ENCODE data around the gene COL6A2. TPM values are rescaled to one million over a fixed set of nuclear protein-coding genes. Genes with fewer than 3 reads are reported as not detected.

Gene COL6A2
- total and polyA plus RNA-seq, 2 of the 13 experiments (the other 11 are each of a cell fraction or from before 2014, with no cell fraction given) = 0.07 to 0.41 TPM

GRCh38 chr21:46163380-46163779, 65.5 kb downstream of the COL6A2 start:
- Histone ChIP-seq H3K4me2 (ENCODE audit: low read depth, low read length) (no peak overlapping the region), H3K79me2 (ENCODE audit: insufficient read depth, low read length) (no peaks in the 10 kb centered on the region), H3K27me3 (ENCODE audit: control insufficient read depth in 1 of 2, insufficient read depth in 2 of 2, low read length in 2 of 2) (no peaks in the 10 kb centered on the region; a peak in 1 of 5 replicates), H3K4me1 (ENCODE audit: insufficient read depth, low read length) (peaks cover 3% of the 10 kb centered on the region), H3K27ac (ENCODE audit: extremely low read length, insufficient read depth, low read length) (no peak overlapping the region), H3K36me3 (replicated peaks in 1 of 2; ENCODE audit: control insufficient read depth in 1 of 2, insufficient read depth in 2 of 2, low read length in 2 of 2) (no peaks in the 10 kb centered on the region), H2AFZ (ENCODE audit: low read length) (no peak overlapping the region), H4K20me1 (ENCODE audit: insufficient read depth, low read length) (no peaks in the 10 kb centered on the region), H3K9ac (ENCODE audit: insufficient read depth, low read depth, low read length) (no peak overlapping the region), H3K9me3 (ENCODE audit: low read length) (no peaks in the 10 kb centered on the region), H3K4me3 (replicated peaks in 1 of 3; ENCODE audit: insufficient read depth in 1 of 3, low read depth in 2 of 3, low read length in 3 of 3) (no peak overlapping the region)
- POLR2A ChIA-PET = no interaction called here
- intact Hi-C loops (cut with micrococcal nuclease; ENCODE audit: unreplicated experiment) (no loop called here), in situ Hi-C loops (cut with HindIII; ENCODE audit: extremely low pct_ligation_motif_present, low pct_unique_long_range_greater_than_20kb) (no loop called here)
- TF ChIP-seq HNRNPUL1 (IDR thresholded peaks at IDR 0.05; ENCODE audit: low read depth, low read length) (no peak), PHF21A (CRISPR knock-in tag; IDR thresholded peaks at IDR 0.05) (no peak), TBX3 (IDR thresholded peaks at IDR 0.05; ENCODE audit: borderline replicate concordance) (no peak), RBAK (CRISPR knock-in tag; IDR thresholded peaks at IDR 0.05) (no peak), MZF1 (CRISPR knock-in tag; IDR thresholded peaks at IDR 0.05; ENCODE audit: borderline replicate concordance) (no peak), KMT2A (CRISPR knock-in tag; IDR thresholded peaks at IDR 0.05) (no peak), ZNF552 (CRISPR knock-in tag; IDR thresholded peaks at IDR 0.05; ENCODE audit: borderline replicate concordance) (no peak)
- no peak for ATAC-seq
- no peak for FAIRE-seq
- no TSS peak for BruUV-seq (replicated peaks)
- 65% methylated on average over 4 of the region's 4 CpGs for WGBS (ENCODE audit: low lambda C conversion rate)
- CTCF ChIA-PET (ENCODE audit: low intra/inter-chr PET ratio, low total read pairs) = no interaction called here
- DNase-seq (ENCODE audit: low spot score) = no peak

GRCh38 chr21:46165098-46165497, 67.2 kb downstream of the COL6A2 start:
- Histone ChIP-seq H3K4me2 (ENCODE audit: low read depth, low read length) (no peak overlapping the region), H3K4me3 (replicated peaks in 1 of 3; ENCODE audit: insufficient read depth in 1 of 3, low read depth in 2 of 3, low read length in 3 of 3) (no peak overlapping the region), H3K79me2 (ENCODE audit: insufficient read depth, low read length) (no peaks in the 10 kb centered on the region), H3K27ac (ENCODE audit: extremely low read length, insufficient read depth, low read length) (no peak overlapping the region), H4K20me1 (ENCODE audit: insufficient read depth, low read length) (no peaks in the 10 kb centered on the region), H3K9ac (ENCODE audit: insufficient read depth, low read depth, low read length) (no peak overlapping the region), H3K36me3 (replicated peaks in 1 of 2; ENCODE audit: control insufficient read depth in 1 of 2, insufficient read depth in 2 of 2, low read length in 2 of 2) (no peaks in the 10 kb centered on the region), H3K27me3 (ENCODE audit: control insufficient read depth in 1 of 2, insufficient read depth in 2 of 2, low read length in 2 of 2) (no peaks in the 10 kb centered on the region; a peak in 1 of 5 replicates), H3K9me3 (ENCODE audit: low read length) (no peaks in the 10 kb centered on the region), H3K4me1 (ENCODE audit: insufficient read depth, low read length) (no peaks in the 10 kb centered on the region), H2AFZ (ENCODE audit: low read length) (no peak overlapping the region)
- ChIA-PET POLR2A (no interaction called here), CTCF (ENCODE audit: low intra/inter-chr PET ratio, low total read pairs) (no interaction called here)
- ATAC-seq = no peak
- intact Hi-C loops (cut with micrococcal nuclease; ENCODE audit: unreplicated experiment) (no loop called here), in situ Hi-C loops (cut with HindIII; ENCODE audit: extremely low pct_ligation_motif_present, low pct_unique_long_range_greater_than_20kb) (no loop called here)
- no peak for DNase-seq (ENCODE audit: low spot score)
- FAIRE-seq = no peak
- BruUV-seq (replicated peaks) = no TSS peak
- TF ChIP-seq ZNF12 (CRISPR knock-in tag; IDR thresholded peaks at IDR 0.05) = no peak
- TF ChIP-seq ZSCAN30 (CRISPR knock-in tag; IDR thresholded peaks at IDR 0.05) = no peak
- no peak for TF ChIP-seq BCLAF1 (IDR thresholded peaks at IDR 0.05)
- no peak for TF ChIP-seq SRSF4 (IDR thresholded peaks at IDR 0.05; ENCODE audit: low read depth, low read length, poor library complexity, severe bottlenecking)
- no peak for TF ChIP-seq PPARG (CRISPR knock-in tag; conservative IDR thresholded peaks at IDR 0.05)
- TF ChIP-seq ZNF18 (CRISPR knock-in tag; IDR thresholded peaks at IDR 0.05; ENCODE audit: insufficient replicate concordance) = no peak
- TF ChIP-seq TMF1 (CRISPR knock-in tag; IDR thresholded peaks at IDR 0.05; ENCODE audit: low read depth) = no peak
- no peak for TF ChIP-seq ZBTB37 (CRISPR knock-in tag; IDR thresholded peaks at IDR 0.05)
